GM12878 (cell line): ENCODE measurements around the gene SMARCD2. TPM values are rescaled to one million over a fixed set of nuclear protein-coding genes. Genes with fewer than 3 reads are reported as not detected.

Experiments used
- ATAC-seq: fragments of 200-7000 bp; cut with Tn5 transposase; 3 replicates; pipeline ENCODE4 v1.9.1; 2020; ENCODE audit warnings: mild to moderate bottlenecking, moderate library complexity
- BruUV-seq: library from RNA; stranded (reverse); fragments of 400-500 nt; replicated peaks from 2 replicates; lab custom pipeline; 2021; lab: Mats Ljungman, UMichigan
- CTCF ChIA-PET: fragments of 300-600 bp; sonication (Branson Sonifier 250); formaldehyde crosslinking; extraction: SDS; loops from one replicate; lab custom pipeline; 2021; ENCODE audit warnings: inconsistent platforms; lab: Yijun Ruan, JAX
- POLR2A ChIA-PET: fragments of 350-600 bp; formaldehyde crosslinking; extraction: SDS; loops from one replicate; lab custom pipeline; 2021; ENCODE audit warnings: inconsistent platforms; lab: Charles Lee
- RAD21 ChIA-PET: fragments of 300-600 bp; sonication (Branson Sonifier 250); formaldehyde crosslinking; loops from one replicate; lab custom pipeline; 2023; ENCODE audit warnings: antibody characterized with exemption; ENCODE audit not compliant: unreplicated experiment; lab: Charles Lee
- SMC1A ChIA-PET: fragments of 300-600 bp; sonication (Branson Sonifier 250); formaldehyde crosslinking; loops from one replicate; lab custom pipeline; 2023; ENCODE audit not compliant: unreplicated experiment, uncharacterized antibody; lab: Charles Lee
- DNase-seq: peaks from one replicate; pipeline ENCODE4 v3.0.0-alpha.2; 2011; ENCODE audit warnings: low read depth, low spot score
- FAIRE-seq: peaks from 3 replicates; lab custom pipeline; 2011; peaks lifted over from hg19 to GRCh38; lab: Jason Lieb, UNC
- H2AFZ ChIP-seq: 2 replicates; pipeline ENCODE4 v1.6.0; 2011; ENCODE audit warnings: low read depth, low read length, control low read depth; ENCODE audit not compliant: control insufficient read depth
- H3K27ac ChIP-seq: 2 replicates; pipeline ENCODE4 v1.5.1; 2011; ENCODE audit warnings: control low read depth; ENCODE audit not compliant: control insufficient read depth, insufficient read depth
- H3K27me3 ChIP-seq, 2 experiments: replicated peaks in 1 of 2; 2 replicates each; pipeline versions ENCODE4 v1.6.0 to v1.6.1; 2011; ENCODE audit warnings: low read length in 1 of 2; ENCODE audit not compliant: control insufficient read depth in 2 of 2, insufficient read depth in 2 of 2
- H3K36me3 ChIP-seq, 2 experiments: 2 replicates each; pipeline ENCODE4 v1.5.1; 2011; ENCODE audit warnings: low read length in 1 of 2; ENCODE audit not compliant: control insufficient read depth in 2 of 2, insufficient read depth in 2 of 2
- H3K4me1 ChIP-seq: 2 replicates; pipeline ENCODE4 v1.6.1; 2011; ENCODE audit warnings: mild to moderate bottlenecking, low read length, moderate library complexity, mixed read lengths; ENCODE audit not compliant: control insufficient read depth, insufficient read depth
- H3K4me2 ChIP-seq: 2 replicates; pipeline ENCODE4 v1.6.0; 2011; ENCODE audit warnings: control low read depth; ENCODE audit not compliant: control insufficient read depth, insufficient read depth
- H3K4me3 ChIP-seq: fragments of 200-600 bp; sonication (generic); 2 replicates; pipeline ENCODE4 v1.5.1; 2016
- H3K79me2 ChIP-seq: 2 replicates; pipeline ENCODE4 v1.6.0; 2011; ENCODE audit warnings: low read length; ENCODE audit not compliant: control insufficient read depth, insufficient read depth
- H3K9ac ChIP-seq: 2 replicates; pipeline ENCODE4 v1.8.0; 2011; ENCODE audit warnings: low read length, control low read depth, mixed read lengths; ENCODE audit not compliant: control insufficient read depth, insufficient read depth
- H3K9me3 ChIP-seq: replicated peaks from 3 replicates; pipeline ENCODE4 v1.5.1; 2011; ENCODE audit warnings: mild to moderate bottlenecking, low read length; ENCODE audit not compliant: control insufficient read depth, insufficient read depth
- H4K20me1 ChIP-seq: 2 replicates; pipeline ENCODE4 v1.6.0; 2011; ENCODE audit not compliant: control insufficient read depth, insufficient read depth
- ATF7 ChIP-seq: fragments of 450-650 bp; IDR thresholded peaks from 2 replicates; pipeline ENCODE4 v1.6.1; 2016; ENCODE audit warnings: low read depth, mild to moderate bottlenecking
- CHD4 ChIP-seq: fragments of 200-600 bp; sonication (generic); IDR thresholded peaks from 2 replicates; pipeline ENCODE4 v1.6.1; 2016; ENCODE audit warnings: mild to moderate bottlenecking
- CUX1 ChIP-seq: IDR thresholded peaks from 2 replicates; pipeline ENCODE4 v1.6.1; 2012; ENCODE audit warnings: improper control_type of control experiment, low read depth, low read length; ENCODE audit not compliant: insufficient replicate concordance
- E4F1 ChIP-seq: fragments of 450-650 bp; IDR thresholded peaks from 2 replicates; pipeline ENCODE4 v1.6.1; 2018; ENCODE audit warnings: borderline replicate concordance, mild to moderate bottlenecking; ENCODE audit not compliant: partially characterized antibody
- GATAD2B ChIP-seq: fragments of 450-650 bp; conservative IDR thresholded peaks from 2 replicates; pipeline ENCODE4 v1.6.1; 2017; ENCODE audit warnings: low read depth, mild to moderate bottlenecking, moderate library complexity
- KLF5 ChIP-seq: fragments of 450-650 bp; IDR thresholded peaks from 2 replicates; pipeline ENCODE4 v1.6.1; 2014; ENCODE audit warnings: mild to moderate bottlenecking; ENCODE audit not compliant: partially characterized antibody
- MTA2 ChIP-seq: fragments of 450-650 bp; IDR thresholded peaks from 2 replicates; pipeline ENCODE4 v1.6.1; 2016; ENCODE audit warnings: low read depth, mild to moderate bottlenecking, moderate library complexity
- PBX3 ChIP-seq: IDR thresholded peaks from 2 replicates; pipeline ENCODE4 v1.6.1; 2011; ENCODE audit warnings: mild to moderate bottlenecking, low read depth, low read length, moderate library complexity; ENCODE audit not compliant: insufficient replicate concordance
- RAD51 ChIP-seq: fragments of 450-650 bp; IDR thresholded peaks from 2 replicates; pipeline ENCODE4 v1.6.1; 2016; ENCODE audit warnings: moderate library complexity, mild to moderate bottlenecking, inconsistent platforms
- RB1 ChIP-seq: fragments of 450-650 bp; formaldehyde crosslinking; IDR thresholded peaks from 2 replicates; pipeline ENCODE4 v1.6.1; 2017; ENCODE audit warnings: mild to moderate bottlenecking, borderline replicate concordance
- REST ChIP-seq: IDR thresholded peaks from 2 replicates; pipeline ENCODE4 v1.6.1; 2012; ENCODE audit warnings: mild to moderate bottlenecking, low read depth, low read length
- WGBS: methylation state at CpG from one replicate; pipeline ENCODE4 v1.1.6; 2016; ENCODE audit warnings: low lambda C conversion rate; ENCODE audit not compliant: insufficient replicate concordance, insufficient coverage; ENCODE audit errors: missing lambda C conversion rate; 5-methylcytosine and 5-hydroxymethylcytosine counted together
- in situ Hi-C: fragments of 300-500 bp; cut with MboI; formaldehyde crosslinking; loops from 9 replicates; pipeline ENCODE4 v1.14.3; 2018; ENCODE audit warnings: mixed read lengths
- intact Hi-C: fragments of 100-400 bp; cut with micrococcal nuclease; formaldehyde crosslinking; loops from one replicate; pipeline ENCODE4 v1.14.2; 2022; ENCODE audit not compliant: unreplicated experiment
- polyA plus RNA-seq, 11 experiments: library from polyadenylated mRNA; depleted of rRNA in 4 of 11; unstranded in 6 of 11; stranded (reverse) in 5 of 11; fragments of >200 nt; fragmentation: Nextera tagmentation in 4 of 11; fragmentation: Illumina TruSeq in 1 of 11; extraction: Ambion mirVana in 4 of 11; extraction: Trizol in 1 of 11; gene quantifications; 1 replicate in 1 of 11; 2 replicates in 10 of 11; pipeline versions ENCODE4 v1.2.1 to v1.2.3, GENCODE V29; 2011 to 2016; ENCODE audit warnings: inconsistent platforms in 2 of 11, missing spikeins in 2 of 11, low read depth in 1 of 11
- total RNA-seq, 4 experiments: library from RNA; depleted of rRNA in 3 of 4; stranded (reverse); fragments of >200 nt in 3 of 4; fragmentation: Illumina TruSeq in 1 of 4; extraction: Trizol in 1 of 4; gene quantifications; 2 replicates each; pipeline versions ENCODE4 v1.2.1 to v1.2.3, GENCODE V29; 2013 to 2021

Gene SMARCD2
- total and polyA plus RNA-seq, 10 of the 15 experiments (the other 5 are each of a cell fraction or from before 2014, with no cell fraction given), result 2.4 to 111 (median 63.6) TPM

- H3K4me2 ChIP-seq, result no peak overlapping the region
- intact Hi-C loops, result no loop called here
- no peaks in the 10 kb centered on the region for H3K27me3 ChIP-seq
- RAD21 ChIA-PET, result interaction anchor here (0.8 kb wide), 1 partner anchor 12 kb away, joined by 3 read pairs; no protein-coding TSS in a partner anchor
- no peak overlapping the region for H3K9ac ChIP-seq
- ATAC-seq, result no peak
- peaks cover 43% of the 10 kb centered on the region for H3K79me2 ChIP-seq
- DNase-seq, result no peak
- H4K20me1 ChIP-seq, result no peaks in the 10 kb centered on the region
- no peak overlapping the region for H2AFZ ChIP-seq
- no peak overlapping the region for H3K4me3 ChIP-seq
- no TSS peak for BruUV-seq
- FAIRE-seq, result no peak
- H3K27ac ChIP-seq, result no peak overlapping the region
- H3K36me3 ChIP-seq, result peaks cover 4 to 10% of the 10 kb centered on the region in 2 experiments
- SMC1A ChIA-PET, result interaction anchor here (1.0 to 1.4 kb wide), 3 partner anchors 19 to 91 kb away, joined by 3 read pairs; no protein-coding TSS in a partner anchor
- peaks cover 8% of the 10 kb centered on the region; the same call in 1 of the 2 replicates for H3K4me1 ChIP-seq
- CTCF ChIA-PET, result interaction anchor here (0.7 to 4.0 kb wide), 2 partner anchors 11 to 80 kb away, joined by 3 to 10 read pairs; no protein-coding TSS in a partner anchor
- 95% methylated on average over 1 of the region's 1 CpG for WGBS
- no peaks in the 10 kb centered on the region for H3K9me3 ChIP-seq
- POLR2A ChIA-PET, result interaction anchor here (0.6 to 5.6 kb wide), 4 partner anchors 10 to 53 kb away, joined by 3 to 49 read pairs (median 4); partner anchors contain the start of genes CCDC47 and DDX42
- in situ Hi-C loops, result no loop called here
- TF ChIP-seq GATAD2B (no peak), CUX1 (no peak), RAD51 (no peak), ATF7 (no peak), E4F1 (no peak), MTA2 (no peak), RB1 (no peak), PBX3 (no peak), REST (no peak), CHD4 (no peak), KLF5 (no peak)
These were observed 56.4 kb downstream of the SMARCD2 start for GRCh38 chr17:63786117-63786516.
